Thymus (tissue), 14 donors: ENCODE results near the gene RITA1. TPM values are rescaled to one million over a fixed set of nuclear protein-coding genes. Genes with fewer than 3 reads are reported as not detected.
"Not testable (repeated sequence)": the region's sequence is repeated elsewhere in the genome, so short reads cannot be mapped to it uniquely, and the experiment has no call there.

Experiments used
- DNase-seq, 9 donors: peaks; one replicate each; pipeline ENCODE4 v3.0.0-alpha.2; 2013; ENCODE audit warnings: low spot score in 9 of 9, low read depth in 6 of 9, missing footprints in 1 of 9
- H3K27ac ChIP-seq, 2 donors: one replicate each; pipeline ENCODE4 v1.5.1; 2013; ENCODE audit warnings: control low read depth in 1 of 2, low read depth in 1 of 2, low read length in 1 of 2, mild to moderate bottlenecking in 1 of 2, moderate library complexity in 1 of 2
- H3K27me3 ChIP-seq, 2 donors: one replicate each; pipeline ENCODE4 v1.5.1; 2013; ENCODE audit warnings: low read length in 1 of 2; ENCODE audit not compliant: control insufficient read depth in 2 of 2, insufficient read depth in 1 of 2
- H3K36me3 ChIP-seq, 2 donors: one replicate each; pipeline ENCODE4 v1.5.1; 2013; ENCODE audit warnings: low read length in 1 of 2, mild to moderate bottlenecking in 1 of 2, moderate library complexity in 1 of 2; ENCODE audit not compliant: control insufficient read depth in 2 of 2, insufficient read depth in 2 of 2
- H3K4me1 ChIP-seq, 2 donors: one replicate each; pipeline ENCODE4 v1.5.1; 2013; ENCODE audit warnings: low read length in 2 of 2; ENCODE audit not compliant: control insufficient read depth in 2 of 2, insufficient read depth in 2 of 2
- H3K4me3 ChIP-seq, 2 donors: one replicate each; pipeline ENCODE4 v1.5.1; 2013; ENCODE audit warnings: low read length in 2 of 2, control low read depth in 1 of 2, mild to moderate bottlenecking in 1 of 2
- H3K9me3 ChIP-seq, 2 donors: one replicate each; pipeline ENCODE4 v1.5.1; 2013; ENCODE audit warnings: low read length in 1 of 2, mild to moderate bottlenecking in 1 of 2; ENCODE audit not compliant: control insufficient read depth in 2 of 2, insufficient read depth in 1 of 2
- WGBS: extraction: QIAGEN DNeasy Blood & Tissue Kit; methylation state at CpG from one replicate; pipeline ENCODE4 v1.1.7; 2013; 5-methylcytosine and 5-hydroxymethylcytosine counted together
- long read RNA-seq, 10 donors: transcript quantifications; one replicate each; lab custom pipeline, GENCODE V29; 2026
- polyA plus RNA-seq: library from polyadenylated mRNA; stranded (reverse); fragments of 200-250 nt; gene quantifications from one replicate; pipeline ENCODE4 v1.2.3, GENCODE V29; 2013
- total RNA-seq: library from RNA; stranded (reverse); fragments of 120-200 nt; gene quantifications from one replicate; pipeline ENCODE4 v1.2.4, GENCODE V29; 2013
- donor health status: healthy.

The RITA1 gene, protein sequence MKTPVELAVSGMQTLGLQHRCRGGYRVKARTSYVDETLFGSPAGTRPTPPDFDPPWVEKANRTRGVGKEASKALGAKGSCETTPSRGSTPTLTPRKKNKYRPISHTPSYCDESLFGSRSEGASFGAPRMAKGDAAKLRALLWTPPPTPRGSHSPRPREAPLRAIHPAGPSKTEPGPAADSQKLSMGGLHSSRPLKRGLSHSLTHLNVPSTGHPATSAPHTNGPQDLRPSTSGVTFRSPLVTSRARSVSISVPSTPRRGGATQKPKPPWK
- total RNA-seq: 18.3 TPM
- polyA plus RNA-seq: 8.5 TPM
- long read RNA-seq, donor 1: 0 reads
- long read RNA-seq, donor 2: 0 reads
- long read RNA-seq, donor 3, transcript RITA1-201 (4 exons, 2,053 nt): major isoform, 10 of 11 reads
- long read RNA-seq, donor 3, partial matches to known transcripts: 0 of 11 reads
- long read RNA-seq, donor 3, other reads (novel, unspliced or antisense): 0 of 11 reads
- long read RNA-seq, donor 4, partial matches to known transcripts: 0 of 2 reads
- long read RNA-seq, donor 4, other reads (novel, unspliced or antisense): 0 of 2 reads
- long read RNA-seq, donor 5, transcript RITA1-201 (4 exons, 2,053 nt): major isoform, 12 of 14 reads
- long read RNA-seq, donor 5, partial matches to known transcripts: 0 of 14 reads
- long read RNA-seq, donor 5, other reads (novel, unspliced or antisense): 0 of 14 reads
- long read RNA-seq, donor 6, transcript RITA1-201 (4 exons, 2,053 nt): major isoform, 9 of 10 reads
- long read RNA-seq, donor 6, partial matches to known transcripts: 0 of 10 reads
- long read RNA-seq, donor 6, other reads (novel, unspliced or antisense): 0 of 10 reads
- long read RNA-seq, donor 7, partial matches to known transcripts: 0 of 6 reads
- long read RNA-seq, donor 7, other reads (novel, unspliced or antisense): 0 of 6 reads
- long read RNA-seq, donor 8, transcript RITA1-201 (4 exons, 2,053 nt): major isoform, 7 of 9 reads
- long read RNA-seq, donor 8, partial matches to known transcripts: 0 of 9 reads
- long read RNA-seq, donor 8, other reads (novel, unspliced or antisense): 0 of 9 reads
- long read RNA-seq, donor 9, transcript RITA1-201 (4 exons, 2,053 nt): major isoform, 7 of 7 reads
- long read RNA-seq, donor 9, partial matches to known transcripts: 0 of 7 reads
- long read RNA-seq, donor 9, other reads (novel, unspliced or antisense): 0 of 7 reads
- long read RNA-seq, donor 10, transcript RITA1-201 (4 exons, 2,053 nt): major isoform, 9 of 9 reads
- long read RNA-seq, donor 10, partial matches to known transcripts: 0 of 9 reads
- long read RNA-seq, donor 10, other reads (novel, unspliced or antisense): 0 of 9 reads

DNA sequence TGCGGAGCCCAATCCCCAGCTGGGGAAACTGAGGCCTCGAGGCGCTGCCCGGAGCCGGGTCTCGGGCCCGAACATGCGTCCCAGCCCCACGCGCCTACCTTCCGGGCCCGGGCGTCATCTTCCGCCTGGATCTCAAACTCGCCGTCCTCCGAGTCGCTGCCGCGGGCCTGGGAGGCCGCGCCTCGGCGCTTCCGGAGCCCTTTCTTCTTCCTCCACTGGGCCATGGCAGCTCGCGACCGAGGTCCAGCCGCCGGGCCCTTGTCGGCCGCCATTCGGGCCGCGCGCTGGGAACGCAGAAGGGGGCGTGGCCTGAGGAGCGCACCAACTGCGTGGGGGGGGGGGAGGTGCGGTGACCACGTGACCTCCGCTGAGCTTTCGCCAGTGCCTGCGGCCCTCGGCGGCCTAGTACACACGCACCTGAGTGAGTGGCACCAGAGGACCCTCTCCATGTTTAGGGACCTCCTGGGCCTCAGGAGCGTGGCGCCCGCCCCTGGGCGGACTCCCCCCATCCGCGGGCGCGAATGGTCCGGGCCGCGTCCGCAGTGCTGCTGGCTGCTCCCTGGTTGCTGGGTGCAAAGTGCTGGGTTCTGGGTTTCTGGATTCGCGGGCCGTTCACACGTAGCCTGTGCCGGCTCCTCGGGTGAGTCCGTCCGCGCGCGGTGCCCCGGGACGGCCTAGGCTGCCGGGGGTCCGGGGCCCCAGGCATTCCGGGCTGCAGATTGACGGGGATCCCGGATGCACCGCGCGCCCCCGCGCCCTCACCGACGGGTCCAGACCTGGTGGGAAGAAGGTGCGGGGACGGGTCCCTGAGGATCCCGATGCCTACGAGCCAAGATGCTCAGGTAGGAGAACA, at the start of gene RITA1, which contains the start of gene DDX54:
TSS of gene RITA1 (plus strand) at position 542 of the 853 bp plus-strand sequence. CDS start 1,026 bp downstream, outside the sequence.
TSS of gene DDX54 (minus strand) at position 299 of the 853 bp plus-strand sequence. CDS start at position 272, 27 bp downstream.
- Histone ChIP-seq H3K27me3 (no peaks in the 10 kb centered on the region), H3K4me3 (peak within 1 kb of the TSS; percentile 70 to 99), H3K36me3 (peaks cover 13 to 15% of the 10 kb centered on the region in 2 donors), H3K27ac (peak within 1 kb of the TSS; percentile 83 to 90), H3K9me3 (no peaks in the 10 kb centered on the region), H3K4me1 (peaks cover 14 to 17% of the 10 kb centered on the region in 2 donors)
- DNase-seq: peak in 8 of 9 donors; percentile 60 to 92 (median 76)
- under 1% methylated on average over 89 of the region's 89 CpGs for WGBS

DNA sequence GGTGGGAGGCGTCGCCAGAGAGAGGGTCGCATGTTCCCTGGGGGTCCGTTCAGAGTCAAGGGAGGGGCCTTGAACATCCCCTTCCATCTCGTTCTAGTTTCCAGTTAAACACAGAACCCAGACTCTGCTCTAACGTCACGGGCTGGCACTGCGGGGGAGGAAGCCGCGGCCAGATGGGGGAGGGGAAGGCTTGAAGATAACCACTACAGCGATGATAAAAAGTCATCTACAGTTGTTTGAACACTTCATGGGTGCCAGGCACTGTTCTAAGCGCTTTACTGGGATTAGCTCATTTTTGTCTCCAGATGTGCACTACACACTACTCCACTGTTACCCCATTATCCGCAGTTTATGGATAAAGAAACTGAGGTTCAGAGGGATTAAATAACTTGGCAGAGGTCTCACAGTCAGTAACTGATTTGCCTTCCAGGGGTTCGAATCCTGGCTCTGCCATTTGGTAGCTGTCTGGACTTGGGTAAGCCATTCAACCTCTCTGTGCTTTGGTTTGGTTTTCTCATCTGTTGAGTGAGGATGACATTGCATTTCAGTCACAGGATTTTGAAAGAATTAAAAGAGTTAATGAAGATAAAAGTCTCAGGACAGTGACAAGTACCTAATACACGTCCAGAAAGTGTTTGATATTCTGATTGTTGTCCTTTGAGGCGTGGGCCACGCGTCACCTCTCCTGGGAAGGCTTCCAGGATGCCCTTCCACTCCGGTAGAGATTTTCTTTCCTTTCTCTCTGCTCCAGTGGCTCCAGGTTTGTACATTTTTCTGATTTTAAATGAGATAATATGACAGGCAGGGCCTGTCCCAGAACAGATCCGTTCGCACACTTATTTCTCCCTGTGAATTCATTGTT, 49.2 kb upstream of the RITA1 start:
- H3K4me3 ChIP-seq: peak overlapping the region; percentile 0 to 35
- peak overlapping the region; percentile 1 to 70 for H3K27ac ChIP-seq
- H3K4me1 ChIP-seq: peaks cover 3 to 21% of the 10 kb centered on the region in 2 donors
- no peaks in the 10 kb centered on the region for H3K9me3 ChIP-seq
- peaks cover 0 to 16% of the 10 kb centered on the region in 2 donors for H3K27me3 ChIP-seq
- 42% methylated on average over 21 of the region's 21 CpGs for WGBS
- H3K36me3 ChIP-seq: no peaks in the 10 kb centered on the region
- DNase-seq: peak in 5 of 9 donors; percentile 45 to 83 (median 80)

DNA sequence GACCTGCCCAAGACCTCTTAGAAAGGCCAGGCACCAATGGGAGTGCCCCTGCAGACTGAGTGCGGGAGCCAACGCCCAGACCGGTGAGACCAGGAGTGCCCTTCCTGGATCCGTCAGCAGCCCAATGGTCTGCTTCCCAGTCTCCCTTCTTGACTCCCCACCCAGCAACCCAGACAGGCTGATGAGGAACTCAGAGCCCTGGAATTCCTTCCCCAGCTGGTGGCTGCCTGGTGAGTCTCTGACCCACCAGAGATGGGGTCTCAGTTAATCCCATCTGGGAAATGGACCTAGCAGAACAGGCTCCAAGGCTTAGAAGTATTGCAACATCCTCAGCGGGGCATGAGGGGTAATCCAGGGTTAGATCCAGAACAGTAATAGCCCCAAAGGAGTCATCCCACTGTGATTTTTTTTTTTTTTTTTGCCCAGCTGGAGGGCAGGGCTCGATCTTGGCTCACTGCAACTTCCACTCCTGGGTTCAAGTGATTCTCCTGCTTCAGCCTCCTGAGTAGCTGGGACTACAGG, 48.5 kb upstream of the RITA1 start:
- H3K27me3 ChIP-seq: peaks cover 0 to 16% of the 10 kb centered on the region in 2 donors

DNA sequence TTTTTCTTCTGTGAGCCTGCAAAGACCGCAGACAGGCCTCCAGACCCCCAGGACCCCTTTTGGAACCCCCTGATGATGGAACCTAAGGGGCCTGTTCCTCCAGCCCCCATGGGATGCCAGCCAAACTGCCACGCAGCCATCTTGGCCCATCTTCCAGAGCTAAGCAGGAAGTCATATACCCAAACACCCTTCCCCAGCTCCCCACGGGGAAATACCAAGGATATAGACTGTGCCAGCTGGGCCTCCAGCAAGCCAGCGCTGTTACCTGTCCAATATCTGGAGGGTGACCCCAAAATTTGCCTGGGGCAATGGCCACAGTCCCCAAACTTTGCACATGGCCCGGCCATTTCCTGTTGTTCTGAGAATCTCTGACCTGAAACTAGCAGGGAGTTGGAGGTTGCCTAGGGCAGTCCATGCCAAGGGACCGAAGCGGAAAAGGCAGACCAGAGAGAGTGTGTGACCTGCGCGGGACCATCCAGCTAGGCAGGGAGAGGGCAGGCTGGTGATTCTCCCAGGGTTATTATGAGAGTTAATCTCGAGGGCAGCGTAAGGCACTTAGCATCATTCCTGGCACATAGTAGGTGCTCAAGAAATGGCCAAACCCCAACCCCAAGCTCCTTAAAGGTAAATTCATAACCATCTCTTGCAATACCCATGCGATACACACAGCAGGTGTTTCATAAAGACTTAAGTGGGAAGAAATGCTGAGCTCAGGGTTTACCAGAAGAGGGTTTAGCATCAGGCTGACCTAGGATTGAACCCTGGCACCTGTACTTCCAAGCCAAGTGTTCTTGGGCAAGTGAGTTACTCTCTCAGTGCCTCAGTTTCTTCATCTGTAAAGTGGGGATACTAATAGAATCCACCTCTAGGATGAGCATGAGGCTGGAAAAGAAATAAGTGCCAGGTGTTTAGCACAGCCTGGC, 47.4 kb upstream of the RITA1 start:
- Histone ChIP-seq H3K9me3 (no peaks in the 10 kb centered on the region), H3K36me3 (no peaks in the 10 kb centered on the region), H3K27me3 (peaks cover 0 to 16% of the 10 kb centered on the region in 2 donors), H3K4me3 (no peak overlapping the region), H3K4me1 (peaks cover 3 to 21% of the 10 kb centered on the region in 2 donors), H3K27ac (no peak overlapping the region)
- WGBS: 92% methylated on average over 12 of the region's 12 CpGs
- DNase-seq: no peak

More for the DNA sequence above, 48.5 kb upstream of the RITA1 start:
- Histone ChIP-seq H3K4me3 (no peak overlapping the region), H3K27ac (no peak overlapping the region), H3K36me3 (no peaks in the 10 kb centered on the region), H3K9me3 (no peaks in the 10 kb centered on the region), H3K4me1 (peaks cover 3 to 21% of the 10 kb centered on the region in 2 donors)
- DNase-seq: no peak
- WGBS: 98% methylated on average over 6 of the region's 6 CpGs

DNA sequence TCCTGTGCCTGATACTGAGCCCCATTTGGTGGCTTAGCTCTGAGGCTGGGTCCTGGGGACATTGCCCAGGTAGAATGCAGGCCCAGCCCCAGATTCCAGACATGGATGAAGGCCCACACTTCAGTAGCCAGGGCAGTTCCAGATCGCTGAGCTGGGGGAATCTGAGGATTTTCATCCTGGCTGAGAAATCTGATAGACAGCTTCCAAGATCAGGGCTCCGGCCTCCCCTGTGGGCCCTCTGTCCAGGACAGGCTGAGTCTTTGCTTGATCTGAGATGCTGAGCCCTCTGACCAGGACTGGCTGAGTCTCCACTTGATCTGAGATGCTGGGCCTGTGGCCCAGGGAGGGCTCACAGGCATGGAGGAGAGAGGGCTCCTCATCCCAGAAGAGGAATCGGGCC, 46.7 kb upstream of the RITA1 start:
- peaks cover 0 to 16% of the 10 kb centered on the region in 2 donors for H3K27me3 ChIP-seq
- H3K27ac ChIP-seq: no peak overlapping the region
- H3K4me3 ChIP-seq: no peak overlapping the region
- DNase-seq: no peak
- no peaks in the 10 kb centered on the region for H3K9me3 ChIP-seq
- 96% methylated on average over 3 of the region's 3 CpGs for WGBS
- H3K4me1 ChIP-seq: peaks cover 3 to 21% of the 10 kb centered on the region in 2 donors
- no peaks in the 10 kb centered on the region for H3K36me3 ChIP-seq

DNA sequence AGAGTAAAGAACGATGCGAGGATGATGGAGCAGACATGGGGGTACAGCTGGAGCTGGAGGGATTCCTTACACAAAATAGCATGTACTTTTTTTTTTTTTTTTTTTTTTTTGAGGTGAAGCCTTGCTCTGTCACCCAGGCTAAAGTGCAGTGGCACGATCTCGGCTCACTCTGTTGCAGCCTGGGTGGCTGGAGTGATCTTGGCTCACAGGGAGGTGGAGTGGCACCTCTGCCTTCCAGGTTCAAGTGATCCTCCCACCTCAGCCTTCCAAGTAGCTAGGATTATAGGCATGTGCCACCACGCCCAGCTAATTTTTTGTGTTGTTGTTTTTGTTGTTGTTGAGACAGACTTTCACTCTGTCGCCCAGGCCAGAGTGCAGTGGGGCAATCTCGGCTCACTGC, 44.8 kb upstream of the RITA1 start:
- DNase-seq: no peak
- Histone ChIP-seq H3K4me3 (no peak overlapping the region), H3K27ac (no peak overlapping the region), H3K4me1 (peaks cover 0 to 11% of the 10 kb centered on the region in 2 donors), H3K9me3 (no peaks in the 10 kb centered on the region), H3K36me3 (no peaks in the 10 kb centered on the region), H3K27me3 (peaks cover 0 to 3% of the 10 kb centered on the region in 2 donors)
- 96% methylated on average over 7 of the region's 7 CpGs for WGBS

DNA sequence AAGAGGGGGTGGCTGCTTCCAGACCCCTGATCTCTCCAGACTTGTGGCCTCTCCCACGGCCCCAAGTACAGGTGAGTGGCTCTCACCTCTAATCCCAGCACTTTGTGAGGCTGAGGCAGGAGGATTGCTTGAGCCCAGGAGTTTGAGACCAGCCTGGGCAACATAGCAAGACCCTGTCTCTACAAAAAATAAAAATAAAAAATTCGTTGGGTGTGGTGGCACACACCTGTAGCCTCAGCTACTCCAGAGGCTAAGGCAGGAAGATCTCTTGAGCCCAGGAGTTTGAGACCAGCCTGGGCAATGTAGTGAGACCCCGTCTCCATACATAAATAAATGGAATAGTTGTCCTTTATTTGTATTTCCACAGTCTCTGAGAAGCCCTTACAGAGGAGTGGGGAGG, 43.8 kb upstream of the RITA1 start:
- WGBS: 94% methylated on average over 3 of the region's 3 CpGs
- not testable (repeated sequence) for H3K27ac ChIP-seq

More for the DNA sequence above, 43.8 kb upstream of the RITA1 start:
- H3K27me3 ChIP-seq, H3K4me3 ChIP-seq, DNase-seq, H3K36me3 ChIP-seq, H3K9me3 ChIP-seq, H3K4me1 ChIP-seq: not testable (repeated sequence)
